Astrocyte (in vitro differentiated cells and primary cell): ENCODE measurements around the gene PLA2G3. TPM values are rescaled to one million over a fixed set of nuclear protein-coding genes. Genes with fewer than 3 reads are reported as not detected.

Experiments
- DNase-seq: peaks from one replicate; pipeline ENCODE4 v3.0.0-alpha.2; 2010; ENCODE audit warnings: low read depth
- FAIRE-seq: peaks from 2 replicates; lab custom pipeline; 2011; peaks lifted over from hg19 to GRCh38; lab: Jason Lieb, UNC
- H2AFZ ChIP-seq: 2 replicates; pipeline ENCODE4 v1.6.0; 2012; ENCODE audit warnings: low read depth, low read length, inconsistent platforms
- H3K27ac ChIP-seq: 2 replicates; pipeline ENCODE4 v1.5.1; 2011; ENCODE audit warnings: low read depth, low read length, inconsistent platforms
- H3K27me3 ChIP-seq: 2 replicates; pipeline ENCODE4 v1.6.0; 2011; ENCODE audit warnings: low read length, inconsistent platforms; ENCODE audit not compliant: insufficient read depth
- H3K36me3 ChIP-seq: 2 replicates; pipeline ENCODE4 v1.5.1; 2011; ENCODE audit warnings: low read length, inconsistent platforms; ENCODE audit not compliant: insufficient read depth
- H3K4me1 ChIP-seq: 2 replicates; pipeline ENCODE4 v1.5.1; 2011; ENCODE audit warnings: low read length, inconsistent platforms; ENCODE audit not compliant: insufficient read depth
- H3K4me2 ChIP-seq: 2 replicates; pipeline ENCODE4 v1.6.0; 2012; ENCODE audit warnings: low read length, inconsistent platforms
- H3K4me3 ChIP-seq: 2 replicates; pipeline ENCODE4 v1.5.1; 2011; ENCODE audit warnings: low read depth, mild to moderate bottlenecking, low read length, inconsistent platforms; ENCODE audit not compliant: insufficient read depth
- H3K79me2 ChIP-seq: 2 replicates; pipeline ENCODE4 v1.6.0; 2012; ENCODE audit warnings: mild to moderate bottlenecking, low read length, inconsistent platforms; ENCODE audit not compliant: insufficient read depth
- H3K9ac ChIP-seq: 2 replicates; pipeline ENCODE4 v1.6.0; 2012; ENCODE audit warnings: mild to moderate bottlenecking, low read length, inconsistent platforms
- H3K9me3 ChIP-seq: 2 replicates; pipeline ENCODE4 v1.5.1; 2012; ENCODE audit warnings: low read depth, mild to moderate bottlenecking, low read length, inconsistent platforms; ENCODE audit not compliant: insufficient read depth
- H4K20me1 ChIP-seq: 2 replicates; pipeline ENCODE4 v1.6.0; 2012; ENCODE audit warnings: low read length, inconsistent platforms; ENCODE audit not compliant: insufficient read depth
- H3K27ac Mint-ChIP-seq: one replicate; pipeline ENCODE4 v1.8.0; 2021; ENCODE audit warnings: mild to moderate bottlenecking, mixed read lengths; ENCODE audit not compliant: unreplicated experiment
- H3K27me3 Mint-ChIP-seq: one replicate; pipeline ENCODE4 v1.8.0; 2021; ENCODE audit warnings: low read depth, mixed read lengths; ENCODE audit not compliant: unreplicated experiment
- H3K36me3 Mint-ChIP-seq: one replicate; pipeline ENCODE4 v1.8.0; 2021; ENCODE audit warnings: low read depth, mixed read lengths; ENCODE audit not compliant: unreplicated experiment
- H3K4me1 Mint-ChIP-seq: one replicate; pipeline ENCODE4 v1.8.0; 2021; ENCODE audit warnings: low read depth, mixed read lengths; ENCODE audit not compliant: unreplicated experiment
- H3K4me3 Mint-ChIP-seq: one replicate; pipeline ENCODE4 v1.8.0; 2021; ENCODE audit warnings: mild to moderate bottlenecking, moderate library complexity, mixed read lengths; ENCODE audit not compliant: unreplicated experiment
- H3K9me3 Mint-ChIP-seq: one replicate; pipeline ENCODE4 v1.8.0; 2021; ENCODE audit warnings: mild to moderate bottlenecking, mixed read lengths; ENCODE audit not compliant: unreplicated experiment
- EZH2 ChIP-seq: IDR thresholded peaks from 2 replicates; pipeline ENCODE4 v1.6.1; 2012; ENCODE audit warnings: mild to moderate bottlenecking, low read length, inconsistent platforms; ENCODE audit not compliant: insufficient read depth
- total RNA-seq: library from RNA; stranded (reverse); gene quantifications from 2 replicates; pipeline ENCODE4 v1.2.1, GENCODE V29; 2021
- TF ChIP-seq, protein P1 (sequence below): IDR thresholded peaks from 2 replicates; pipeline ENCODE4 v1.5.1; 2011; ENCODE audit warnings: low read depth, mild to moderate bottlenecking, inconsistent platforms, low read length, moderate library complexity; ENCODE audit not compliant: insufficient read depth

Gene PLA2G3
- total RNA-seq, 1 donor from 2014 or later: not detected

DNA sequence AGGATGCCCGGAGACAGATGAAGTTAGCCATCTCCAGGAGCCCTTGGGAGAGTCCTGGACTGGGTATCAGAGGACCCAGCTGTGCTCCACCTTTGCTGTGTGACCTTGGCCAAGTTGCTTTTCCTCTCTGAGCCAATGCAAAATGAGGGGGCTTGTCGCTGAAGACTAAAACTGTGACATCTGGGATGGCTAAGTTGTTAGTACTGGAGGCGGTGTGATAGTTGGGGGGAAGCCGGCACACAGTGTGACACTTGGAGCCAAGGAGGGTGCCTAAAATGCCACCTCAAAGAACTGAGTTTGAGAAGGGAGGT is 17.1 kb downstream of the PLA2G3 start:
- TF ChIP-seq EZH2: no peak
- TF ChIP-seq, protein P1, sequence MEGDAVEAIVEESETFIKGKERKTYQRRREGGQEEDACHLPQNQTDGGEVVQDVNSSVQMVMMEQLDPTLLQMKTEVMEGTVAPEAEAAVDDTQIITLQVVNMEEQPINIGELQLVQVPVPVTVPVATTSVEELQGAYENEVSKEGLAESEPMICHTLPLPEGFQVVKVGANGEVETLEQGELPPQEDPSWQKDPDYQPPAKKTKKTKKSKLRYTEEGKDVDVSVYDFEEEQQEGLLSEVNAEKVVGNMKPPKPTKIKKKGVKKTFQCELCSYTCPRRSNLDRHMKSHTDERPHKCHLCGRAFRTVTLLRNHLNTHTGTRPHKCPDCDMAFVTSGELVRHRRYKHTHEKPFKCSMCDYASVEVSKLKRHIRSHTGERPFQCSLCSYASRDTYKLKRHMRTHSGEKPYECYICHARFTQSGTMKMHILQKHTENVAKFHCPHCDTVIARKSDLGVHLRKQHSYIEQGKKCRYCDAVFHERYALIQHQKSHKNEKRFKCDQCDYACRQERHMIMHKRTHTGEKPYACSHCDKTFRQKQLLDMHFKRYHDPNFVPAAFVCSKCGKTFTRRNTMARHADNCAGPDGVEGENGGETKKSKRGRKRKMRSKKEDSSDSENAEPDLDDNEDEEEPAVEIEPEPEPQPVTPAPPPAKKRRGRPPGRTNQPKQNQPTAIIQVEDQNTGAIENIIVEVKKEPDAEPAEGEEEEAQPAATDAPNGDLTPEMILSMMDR: no peak
- Histone ChIP-seq H3K4me2 (peak overlapping the region; percentile 87), H2AFZ (peak overlapping the region; percentile 81), H4K20me1 (no peaks in the 10 kb centered on the region), H3K79me2 (no peaks in the 10 kb centered on the region), H3K27me3 (peaks cover 7% of the 10 kb centered on the region), H3K9me3 (no peaks in the 10 kb centered on the region), H3K4me3 (peak overlapping the region; percentile 52), H3K4me1 (peaks cover 3% of the 10 kb centered on the region), H3K9ac (peak overlapping the region; percentile 66), H3K36me3 (no peaks in the 10 kb centered on the region), H3K27ac (no peak overlapping the region)
- Mint-ChIP-seq H3K4me3 (peak overlapping the region; percentile 79), H3K4me1 (peaks cover 5% of the 10 kb centered on the region), H3K27ac (no peak overlapping the region), H3K9me3 (no peaks in the 10 kb centered on the region), H3K36me3 (peaks cover 2% of the 10 kb centered on the region), H3K27me3 (peaks cover 22% of the 10 kb centered on the region)
- DNase-seq: no peak
- no peak for FAIRE-seq

DNA sequence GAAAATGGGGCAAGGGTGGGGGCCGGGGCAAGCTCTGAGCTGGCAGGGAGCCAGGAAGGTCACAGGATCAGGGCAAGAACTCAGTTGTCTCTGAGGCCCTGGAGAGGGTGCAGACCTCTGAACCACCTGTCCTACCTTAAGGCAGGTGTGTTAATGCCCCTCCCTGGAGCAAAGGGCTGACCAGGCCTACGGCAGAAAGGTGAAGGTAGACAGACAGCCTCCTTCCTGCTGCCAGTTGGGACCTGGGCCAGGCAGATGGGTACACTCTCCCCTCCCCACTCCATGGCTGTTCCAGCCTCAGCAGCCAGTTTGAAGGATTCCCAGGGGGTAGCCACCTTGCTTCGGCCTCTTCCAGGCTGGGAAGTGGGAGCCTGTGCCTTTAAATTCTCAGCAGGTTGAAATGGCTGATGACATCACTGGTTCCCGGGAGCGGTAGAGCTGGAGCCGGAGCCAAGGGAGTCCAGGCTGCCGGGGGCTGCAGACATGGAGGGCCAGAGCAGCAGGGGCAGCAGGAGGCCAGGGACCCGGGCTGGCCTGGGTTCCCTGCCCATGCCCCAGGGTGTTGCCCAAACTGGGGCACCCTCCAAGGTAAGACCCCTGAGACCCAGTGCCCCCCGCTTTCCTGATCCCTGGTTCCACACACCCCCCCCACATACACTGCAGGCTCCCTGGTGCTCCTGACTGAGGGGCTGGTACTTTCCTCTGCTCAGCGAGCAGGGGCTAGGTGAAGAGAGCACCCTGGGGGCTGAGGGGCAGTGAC is 17.6 kb downstream of the PLA2G3 start, which contains the start of gene INPP5J:
INPP5J (plus strand) TSS at position 435 of the 760 bp plus-strand sequence; CDS start at position 484, 49 bp downstream.
- peaks cover 3% of the 10 kb centered on the region for H3K4me1 ChIP-seq
- no peaks in the 10 kb centered on the region for H4K20me1 ChIP-seq
- peak within 1 kb of the TSS; percentile 87 for H3K4me2 ChIP-seq
- H3K27ac Mint-ChIP-seq: no peak within 1 kb of the TSS
- H3K9me3 ChIP-seq: no peaks in the 10 kb centered on the region
- TF ChIP-seq, protein P1: no peak
- TF ChIP-seq EZH2: no peak
- peaks cover 7% of the 10 kb centered on the region for H3K27me3 ChIP-seq
- DNase-seq (peak; percentile 39), FAIRE-seq (no peak)
- H3K4me3 Mint-ChIP-seq: peak within 1 kb of the TSS; percentile 79
- H3K36me3 ChIP-seq: no peaks in the 10 kb centered on the region
- H2AFZ ChIP-seq: peak within 1 kb of the TSS; percentile 81
- peak within 1 kb of the TSS; percentile 52 for H3K4me3 ChIP-seq
- no peak within 1 kb of the TSS for H3K27ac ChIP-seq
- peaks cover 5% of the 10 kb centered on the region for H3K4me1 Mint-ChIP-seq
- no peaks in the 10 kb centered on the region for H3K79me2 ChIP-seq
- peaks cover 2% of the 10 kb centered on the region for H3K36me3 Mint-ChIP-seq
- H3K9me3 Mint-ChIP-seq: no peaks in the 10 kb centered on the region
- H3K27me3 Mint-ChIP-seq: peaks cover 22% of the 10 kb centered on the region
- H3K9ac ChIP-seq: peak within 1 kb of the TSS; percentile 66

DNA sequence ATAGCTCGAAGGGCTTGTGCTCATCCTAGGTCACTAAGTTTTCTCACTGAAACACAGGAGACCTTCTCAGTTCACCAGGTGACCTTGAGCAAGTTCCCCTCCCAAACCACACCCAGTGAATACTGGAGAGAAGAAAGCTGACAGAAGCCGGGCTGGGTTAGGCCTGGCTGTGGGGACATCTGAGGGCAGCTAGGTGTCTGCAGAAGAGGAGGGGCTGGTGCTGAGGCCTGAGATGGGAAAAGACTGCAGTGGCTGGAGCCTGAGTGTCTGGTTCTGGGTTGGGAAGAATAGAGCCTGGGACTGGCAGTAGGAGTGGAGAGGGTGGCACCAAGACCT is 18.1 kb downstream of the PLA2G3 start:
- Mint-ChIP-seq H3K4me3 (peak overlapping the region; percentile 79), H3K4me1 (peaks cover 5% of the 10 kb centered on the region), H3K9me3 (no peaks in the 10 kb centered on the region), H3K27ac (no peak overlapping the region), H3K36me3 (peaks cover 2% of the 10 kb centered on the region), H3K27me3 (peaks cover 22% of the 10 kb centered on the region)
- DNase-seq (no peak), FAIRE-seq (no peak)
- H3K9me3 ChIP-seq: no peaks in the 10 kb centered on the region
- no peak overlapping the region for H3K4me3 ChIP-seq
- peaks cover 3% of the 10 kb centered on the region for H3K4me1 ChIP-seq
- H4K20me1 ChIP-seq: no peaks in the 10 kb centered on the region
- no peak overlapping the region for H2AFZ ChIP-seq
- H3K27me3 ChIP-seq: peaks cover 7% of the 10 kb centered on the region
- no peak overlapping the region for H3K4me2 ChIP-seq
- no peaks in the 10 kb centered on the region for H3K79me2 ChIP-seq
- H3K9ac ChIP-seq: no peak overlapping the region
- no peak for TF ChIP-seq EZH2
- TF ChIP-seq, protein P1: no peak
- no peaks in the 10 kb centered on the region for H3K36me3 ChIP-seq
- no peak overlapping the region for H3K27ac ChIP-seq
